ENCODE measurements around the gene MRPS21.

DNA sequence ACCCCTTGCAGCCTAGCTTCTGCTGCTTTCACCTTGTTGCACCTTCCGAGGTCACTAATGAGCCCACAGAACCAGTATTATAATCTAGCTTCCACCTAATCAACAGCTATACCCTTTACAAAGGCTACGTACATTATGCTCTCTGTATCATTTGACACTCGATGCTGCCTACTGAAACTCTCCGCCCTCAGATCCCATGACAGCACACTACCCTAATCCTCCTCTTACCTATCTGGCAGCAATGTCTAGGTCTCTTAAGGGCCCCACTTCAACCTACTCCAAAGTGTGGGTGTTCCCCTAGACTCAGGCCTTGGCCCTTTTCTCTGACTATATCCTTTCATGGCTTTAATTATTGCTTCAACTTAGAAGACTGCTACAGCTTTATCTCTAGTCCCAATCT, 4.8 kb upstream of the MRPS21 start:
- no peak for TF ChIP-seq EP300 (IDR thresholded peaks at IDR 0.05)
- TF ChIP-seq, protein P1, sequence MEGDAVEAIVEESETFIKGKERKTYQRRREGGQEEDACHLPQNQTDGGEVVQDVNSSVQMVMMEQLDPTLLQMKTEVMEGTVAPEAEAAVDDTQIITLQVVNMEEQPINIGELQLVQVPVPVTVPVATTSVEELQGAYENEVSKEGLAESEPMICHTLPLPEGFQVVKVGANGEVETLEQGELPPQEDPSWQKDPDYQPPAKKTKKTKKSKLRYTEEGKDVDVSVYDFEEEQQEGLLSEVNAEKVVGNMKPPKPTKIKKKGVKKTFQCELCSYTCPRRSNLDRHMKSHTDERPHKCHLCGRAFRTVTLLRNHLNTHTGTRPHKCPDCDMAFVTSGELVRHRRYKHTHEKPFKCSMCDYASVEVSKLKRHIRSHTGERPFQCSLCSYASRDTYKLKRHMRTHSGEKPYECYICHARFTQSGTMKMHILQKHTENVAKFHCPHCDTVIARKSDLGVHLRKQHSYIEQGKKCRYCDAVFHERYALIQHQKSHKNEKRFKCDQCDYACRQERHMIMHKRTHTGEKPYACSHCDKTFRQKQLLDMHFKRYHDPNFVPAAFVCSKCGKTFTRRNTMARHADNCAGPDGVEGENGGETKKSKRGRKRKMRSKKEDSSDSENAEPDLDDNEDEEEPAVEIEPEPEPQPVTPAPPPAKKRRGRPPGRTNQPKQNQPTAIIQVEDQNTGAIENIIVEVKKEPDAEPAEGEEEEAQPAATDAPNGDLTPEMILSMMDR (IDR thresholded peaks at IDR 0.05) = no peak
- no peak for TF ChIP-seq POLR2A (IDR thresholded peaks at IDR 0.05)

All from ovary (tissue), 3 donors.